PC-3 (cell line): ENCODE results near the gene MUL1. TPM values are rescaled to one million over a fixed set of nuclear protein-coding genes. Genes with fewer than 3 reads are reported as not detected.

Experiments used
- ATAC-seq: fragments of 200-7000 bp; cut with Tn5 transposase; 2 replicates; pipeline ENCODE4 v1.9.1; 2020; ENCODE audit warnings: mild to moderate bottlenecking, moderate library complexity
- BruUV-seq: library from RNA; stranded (reverse); fragments of 400-500 nt; replicated peaks from 2 replicates; lab custom pipeline; 2021; lab: Mats Ljungman, UMichigan
- CTCF ChIA-PET: fragments of 300-600 bp; sonication (Branson Sonifier 250); formaldehyde crosslinking; loops from one replicate; lab custom pipeline; 2022; ENCODE audit warnings: antibody characterized with exemption; lab: Charles Lee
- POLR2A ChIA-PET: fragments of 300-600 bp; sonication (Branson Sonifier 250); formaldehyde crosslinking; loops from one replicate; lab custom pipeline; 2022; ENCODE audit warnings: antibody characterized with exemption; ENCODE audit not compliant: unreplicated experiment; lab: Charles Lee
- DNase-seq: peaks from one replicate; pipeline ENCODE4 v3.0.0-alpha.2; 2015
- H2AFZ ChIP-seq: fragments of 300-600 bp; sonication (generic); 2 replicates; pipeline ENCODE4 v1.6.0; 2016; ENCODE audit warnings: antibody characterized with exemption, low read length
- H3F3A ChIP-seq: fragments of 300-600 bp; sonication (generic); one replicate; pipeline ENCODE4 v1.6.0; 2017; ENCODE audit warnings: antibody characterized with exemption, low read length, control low read depth, mild to moderate bottlenecking; ENCODE audit not compliant: unreplicated experiment
- H3K27ac ChIP-seq: fragments of 300-600 bp; sonication (generic); 2 replicates; pipeline ENCODE4 v1.5.1; 2016; ENCODE audit warnings: mild to moderate bottlenecking, low read length
- H3K27me3 ChIP-seq: fragments of 300-600 bp; sonication (generic); 2 replicates; pipeline ENCODE4 v1.6.1; 2016; ENCODE audit warnings: low read length, mixed read lengths
- H3K36me3 ChIP-seq: fragments of 300-600 bp; sonication (generic); 2 replicates; pipeline ENCODE4 v1.6.1; 2016; ENCODE audit warnings: low read depth, mixed run types, low read length, mixed read lengths
- H3K4me1 ChIP-seq: fragments of 300-600 bp; sonication (generic); 2 replicates; pipeline ENCODE4 v1.5.1; 2016; ENCODE audit warnings: low read length; ENCODE audit not compliant: insufficient read depth
- H3K4me2 ChIP-seq: fragments of 300-600 bp; sonication (generic); 2 replicates; pipeline ENCODE4 v1.6.0; 2016; ENCODE audit warnings: low read length
- H3K4me3 ChIP-seq: fragments of 300-600 bp; sonication (generic); 2 replicates; pipeline ENCODE4 v1.5.1; 2016; ENCODE audit warnings: mild to moderate bottlenecking, low read length, mixed read lengths
- H3K79me2 ChIP-seq: fragments of 300-600 bp; sonication (generic); 2 replicates; pipeline ENCODE4 v1.6.1; 2017; ENCODE audit warnings: low read length, mixed read lengths
- H3K9ac ChIP-seq: fragments of 300-600 bp; sonication (generic); 2 replicates; pipeline ENCODE4 v1.6.0; 2016; ENCODE audit warnings: mild to moderate bottlenecking, low read length
- H3K9me2 ChIP-seq: fragments of 300-600 bp; sonication (generic); replicated peaks from 2 replicates; pipeline ENCODE4 v1.6.1; 2016; ENCODE audit warnings: mixed run types, low read length, mixed read lengths
- H3K9me3 ChIP-seq: fragments of 300-600 bp; sonication (generic); 2 replicates; pipeline ENCODE4 v1.6.1; 2016; ENCODE audit warnings: low read length, mixed read lengths
- H4K20me1 ChIP-seq: fragments of 300-600 bp; sonication (generic); 2 replicates; pipeline ENCODE4 v1.6.1; 2016; ENCODE audit warnings: low read length, mixed read lengths
- EZH2 ChIP-seq: fragments of 300-600 bp; sonication (generic); IDR thresholded peaks from one replicate; pipeline ENCODE4 v1.6.1; 2017; ENCODE audit warnings: antibody characterized with exemption, mild to moderate bottlenecking, low read length; ENCODE audit not compliant: unreplicated experiment
- EZH2phosphoT487 ChIP-seq: fragments of 300-600 bp; sonication (generic); IDR thresholded peaks from 2 replicates; pipeline ENCODE4 v1.6.1; 2018; ENCODE audit warnings: mild to moderate bottlenecking, antibody characterized with exemption, low read length, borderline replicate concordance
- intact Hi-C: fragments of 100-400 bp; cut with micrococcal nuclease; formaldehyde crosslinking; loops from 2 replicates; pipeline ENCODE4 v1.9.0; 2023
- total RNA-seq: library from RNA; depleted of rRNA; stranded (reverse); fragments of >200 nt; gene quantifications from 2 replicates; pipeline ENCODE4 v1.2.3, GENCODE V29; 2014
- TF ChIP-seq, protein P1 (sequence below): fragments of 300-600 bp; sonication (generic); conservative IDR thresholded peaks from 2 replicates; pipeline ENCODE4 v1.5.1; 2017; ENCODE audit warnings: antibody characterized with exemption, low read depth, mild to moderate bottlenecking, low read length

Gene MUL1
- total RNA-seq, 1 experiment from 2014 or later: 28.9 TPM

- intact Hi-C loops: no loop called here
- DNase-seq (no peak), ATAC-seq (no peak)
- BruUV-seq: no TSS peak
- ChIA-PET CTCF (no interaction called here), POLR2A (no interaction called here)
- no peak overlapping the region for H3K4me3 ChIP-seq
- H3K4me2 ChIP-seq: no peak overlapping the region
- TF ChIP-seq EZH2phosphoT487 (no peak), EZH2 (no peak)
- TF ChIP-seq, protein P1, sequence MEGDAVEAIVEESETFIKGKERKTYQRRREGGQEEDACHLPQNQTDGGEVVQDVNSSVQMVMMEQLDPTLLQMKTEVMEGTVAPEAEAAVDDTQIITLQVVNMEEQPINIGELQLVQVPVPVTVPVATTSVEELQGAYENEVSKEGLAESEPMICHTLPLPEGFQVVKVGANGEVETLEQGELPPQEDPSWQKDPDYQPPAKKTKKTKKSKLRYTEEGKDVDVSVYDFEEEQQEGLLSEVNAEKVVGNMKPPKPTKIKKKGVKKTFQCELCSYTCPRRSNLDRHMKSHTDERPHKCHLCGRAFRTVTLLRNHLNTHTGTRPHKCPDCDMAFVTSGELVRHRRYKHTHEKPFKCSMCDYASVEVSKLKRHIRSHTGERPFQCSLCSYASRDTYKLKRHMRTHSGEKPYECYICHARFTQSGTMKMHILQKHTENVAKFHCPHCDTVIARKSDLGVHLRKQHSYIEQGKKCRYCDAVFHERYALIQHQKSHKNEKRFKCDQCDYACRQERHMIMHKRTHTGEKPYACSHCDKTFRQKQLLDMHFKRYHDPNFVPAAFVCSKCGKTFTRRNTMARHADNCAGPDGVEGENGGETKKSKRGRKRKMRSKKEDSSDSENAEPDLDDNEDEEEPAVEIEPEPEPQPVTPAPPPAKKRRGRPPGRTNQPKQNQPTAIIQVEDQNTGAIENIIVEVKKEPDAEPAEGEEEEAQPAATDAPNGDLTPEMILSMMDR: no peak
- H3K9ac ChIP-seq: no peak overlapping the region
- no peaks in the 10 kb centered on the region for H3K36me3 ChIP-seq
- no peaks in the 10 kb centered on the region for H3K27me3 ChIP-seq
- no peak overlapping the region for H2AFZ ChIP-seq
- H3K79me2 ChIP-seq: no peaks in the 10 kb centered on the region
- no peaks in the 10 kb centered on the region for H3F3A ChIP-seq
- H3K9me3 ChIP-seq: no peaks in the 10 kb centered on the region
- no peaks in the 10 kb centered on the region for H4K20me1 ChIP-seq
- no peaks in the 10 kb centered on the region for H3K9me2 ChIP-seq
- H3K4me1 ChIP-seq: peaks cover 5% of the 10 kb centered on the region; the same call in 1 of the 2 replicates
- no peak overlapping the region for H3K27ac ChIP-seq
These were observed 41.7 kb downstream of the MUL1 start for GRCh38 chr1:20466273-20466672.

GRCh38 chr1:20465187-20465586 lies 42.8 kb downstream of the MUL1 start:
- no peak overlapping the region for H3K27ac ChIP-seq
- H4K20me1 ChIP-seq: no peaks in the 10 kb centered on the region
- H3K27me3 ChIP-seq: no peaks in the 10 kb centered on the region
- no peaks in the 10 kb centered on the region for H3K9me2 ChIP-seq
- no peak overlapping the region for H3K4me2 ChIP-seq
- ChIA-PET CTCF (no interaction called here), POLR2A (no interaction called here)
- no peak for ATAC-seq
- peaks cover under 1% of the 10 kb centered on the region; the same call in 1 of the 2 replicates for H3K4me1 ChIP-seq
- H3K36me3 ChIP-seq: no peaks in the 10 kb centered on the region
- no peak overlapping the region for H2AFZ ChIP-seq
- H3K4me3 ChIP-seq: no peak overlapping the region
- H3K79me2 ChIP-seq: no peaks in the 10 kb centered on the region
- no peak for DNase-seq
- H3K9me3 ChIP-seq: no peaks in the 10 kb centered on the region
- no peak overlapping the region for H3K9ac ChIP-seq
- intact Hi-C loops: no loop called here
- H3F3A ChIP-seq: no peaks in the 10 kb centered on the region
- TF ChIP-seq, protein P1: no peak
- TF ChIP-seq EZH2 (no peak), EZH2phosphoT487 (no peak)
- BruUV-seq: no TSS peak

DNA sequence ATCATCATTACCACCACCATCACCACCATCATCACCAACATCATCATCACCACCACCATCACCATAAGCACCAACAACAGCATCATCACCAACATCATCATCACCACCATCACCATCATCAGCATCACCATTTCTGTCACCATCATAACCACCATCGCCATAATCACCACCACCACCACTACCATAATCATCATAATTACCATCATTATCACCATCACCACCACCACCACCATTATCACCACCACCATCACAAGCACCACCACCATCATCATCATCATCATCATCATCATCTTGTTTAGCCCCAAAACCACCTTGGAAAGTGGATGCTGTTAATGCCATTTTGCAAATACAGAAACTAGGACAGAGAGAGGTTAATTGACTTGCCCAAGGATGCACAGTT lies 44.4 kb downstream of the MUL1 start:
- no TSS peak for BruUV-seq
- no peaks in the 10 kb centered on the region for H3K36me3 ChIP-seq
- no peak overlapping the region for H2AFZ ChIP-seq
- H3K9ac ChIP-seq: no peak overlapping the region
- H3K4me1 ChIP-seq: no peaks in the 10 kb centered on the region
- H3K4me2 ChIP-seq: no peak overlapping the region
- no peak for DNase-seq
- no peak overlapping the region for H3K27ac ChIP-seq
- ChIA-PET POLR2A (no interaction called here), CTCF (no interaction called here)
- no peaks in the 10 kb centered on the region for H3K9me3 ChIP-seq
- no peaks in the 10 kb centered on the region for H3F3A ChIP-seq
- no peak for ATAC-seq
- TF ChIP-seq, protein P1: no peak
- no peak for TF ChIP-seq EZH2
- no peak for TF ChIP-seq EZH2phosphoT487
- peaks cover 8% of the 10 kb centered on the region; the same call in 1 of the 2 replicates for H3K27me3 ChIP-seq
- intact Hi-C loops: no loop called here
- no peaks in the 10 kb centered on the region for H4K20me1 ChIP-seq
- H3K9me2 ChIP-seq: no peaks in the 10 kb centered on the region
- no peak overlapping the region for H3K4me3 ChIP-seq
- H3K79me2 ChIP-seq: no peaks in the 10 kb centered on the region
